Omental fat pad (tissue), 4 donors: ENCODE data around the gene LCE1D. TPM values are rescaled to one million over a fixed set of nuclear protein-coding genes. Genes with fewer than 3 reads are reported as not detected.

Experiments
- ATAC-seq: fragments of 150-250 bp; one replicate; pipeline ENCODE4 v1.9.1; 2016; ENCODE audit warnings: mild to moderate bottlenecking, moderate library complexity; ENCODE audit not compliant: low FRiP score
- DNase-seq: peaks from one replicate; pipeline ENCODE4 v3.0.0-alpha.2; 2019; ENCODE audit warnings: low spot score
- total RNA-seq, 4 donors: library from RNA; depleted of rRNA; stranded (reverse); fragments of >200 nt; gene quantifications; one replicate each; pipeline ENCODE4 v1.1.0, GENCODE V29; 2016
- TF ChIP-seq, protein P1 (sequence below), 3 donors: fragments of 450-650 bp; IDR thresholded peaks; one replicate each; pipeline ENCODE4 v1.5.1; 2016 to 2017; ENCODE audit warnings: antibody characterized with exemption in 3 of 3, mild to moderate bottlenecking in 3 of 3, moderate library complexity in 2 of 3

Gene LCE1D
- total RNA-seq, 4 donors from 2014 or later: not detected

DNA sequence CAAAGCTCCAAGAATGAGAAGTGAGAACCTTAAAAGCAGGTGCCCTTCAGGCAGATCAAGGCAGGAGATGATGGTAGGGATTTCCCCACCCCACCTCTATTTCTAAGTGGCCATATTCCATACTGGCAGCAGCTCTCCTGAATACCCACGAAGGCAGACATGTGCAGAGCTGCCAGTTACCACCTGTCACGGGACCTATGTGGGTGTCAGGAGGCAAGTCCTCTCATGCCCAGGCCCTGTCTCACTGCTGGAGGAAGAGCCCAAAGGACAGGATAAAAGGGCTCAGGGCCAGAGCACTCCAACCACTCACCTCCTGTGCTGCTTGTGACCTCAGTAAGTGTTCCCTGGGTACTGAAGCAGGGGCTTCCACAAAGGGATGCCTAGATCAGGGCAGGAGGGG, 14.5 kb downstream of the LCE1D start:
- no peak for ATAC-seq
- TF ChIP-seq, protein P1, sequence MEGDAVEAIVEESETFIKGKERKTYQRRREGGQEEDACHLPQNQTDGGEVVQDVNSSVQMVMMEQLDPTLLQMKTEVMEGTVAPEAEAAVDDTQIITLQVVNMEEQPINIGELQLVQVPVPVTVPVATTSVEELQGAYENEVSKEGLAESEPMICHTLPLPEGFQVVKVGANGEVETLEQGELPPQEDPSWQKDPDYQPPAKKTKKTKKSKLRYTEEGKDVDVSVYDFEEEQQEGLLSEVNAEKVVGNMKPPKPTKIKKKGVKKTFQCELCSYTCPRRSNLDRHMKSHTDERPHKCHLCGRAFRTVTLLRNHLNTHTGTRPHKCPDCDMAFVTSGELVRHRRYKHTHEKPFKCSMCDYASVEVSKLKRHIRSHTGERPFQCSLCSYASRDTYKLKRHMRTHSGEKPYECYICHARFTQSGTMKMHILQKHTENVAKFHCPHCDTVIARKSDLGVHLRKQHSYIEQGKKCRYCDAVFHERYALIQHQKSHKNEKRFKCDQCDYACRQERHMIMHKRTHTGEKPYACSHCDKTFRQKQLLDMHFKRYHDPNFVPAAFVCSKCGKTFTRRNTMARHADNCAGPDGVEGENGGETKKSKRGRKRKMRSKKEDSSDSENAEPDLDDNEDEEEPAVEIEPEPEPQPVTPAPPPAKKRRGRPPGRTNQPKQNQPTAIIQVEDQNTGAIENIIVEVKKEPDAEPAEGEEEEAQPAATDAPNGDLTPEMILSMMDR (IDR thresholded peaks at IDR 0.05): no peak
- no peak for DNase-seq

DNA sequence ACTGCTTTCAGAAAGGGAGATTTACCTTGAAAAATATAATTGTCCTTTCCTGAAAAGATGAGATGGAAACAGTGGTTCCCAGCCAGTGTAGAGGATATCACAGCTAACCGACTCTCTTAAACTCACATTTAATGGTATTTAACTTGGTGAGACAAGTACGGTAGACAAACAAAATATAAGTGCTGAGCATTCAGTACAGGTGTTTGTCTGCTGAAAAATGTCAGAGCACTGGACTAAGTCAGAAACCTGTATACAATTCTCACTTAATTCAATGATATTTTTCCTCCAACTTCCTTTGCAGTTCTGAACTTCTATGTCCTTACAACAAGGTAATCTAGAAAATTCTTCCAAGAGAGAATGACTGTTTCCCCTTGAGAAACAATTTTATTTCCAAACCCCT, 15.2 kb downstream of the LCE1D start, which contains the start of gene LCE1B:
Gene LCE1B (plus strand): TSS at position 301 of the 400 bp plus-strand sequence. CDS start 476 bp downstream, outside the sequence.
- ATAC-seq (no peak), DNase-seq (no peak)

DNA sequence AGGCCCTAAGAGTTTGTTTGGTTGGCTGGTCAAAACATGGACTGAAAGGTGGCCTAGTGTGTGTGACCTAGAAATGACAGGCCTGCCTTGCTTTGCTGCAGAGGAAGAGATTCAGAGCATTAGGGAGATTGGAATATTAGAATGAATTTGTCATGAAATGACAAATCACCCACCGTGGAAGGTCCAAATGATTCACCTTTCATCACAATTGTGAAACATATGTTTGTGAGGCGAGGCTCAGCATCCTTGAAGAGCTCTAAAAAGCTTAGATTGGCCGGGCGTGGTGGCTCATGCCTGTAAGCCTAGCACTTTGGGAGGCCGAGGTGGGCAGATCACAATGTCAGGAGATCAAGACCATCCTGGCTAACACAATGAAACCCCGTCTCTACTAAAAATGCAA, 20.8 kb downstream of the LCE1D start:
- DNase-seq: no peak
- ATAC-seq: no peak
- TF ChIP-seq, protein P1 (IDR thresholded peaks at IDR 0.05): no peak

More for the DNA sequence above, 15.2 kb downstream of the LCE1D start, which contains the start of gene LCE1B:
- TF ChIP-seq, protein P1 (IDR thresholded peaks at IDR 0.05): no peak

DNA sequence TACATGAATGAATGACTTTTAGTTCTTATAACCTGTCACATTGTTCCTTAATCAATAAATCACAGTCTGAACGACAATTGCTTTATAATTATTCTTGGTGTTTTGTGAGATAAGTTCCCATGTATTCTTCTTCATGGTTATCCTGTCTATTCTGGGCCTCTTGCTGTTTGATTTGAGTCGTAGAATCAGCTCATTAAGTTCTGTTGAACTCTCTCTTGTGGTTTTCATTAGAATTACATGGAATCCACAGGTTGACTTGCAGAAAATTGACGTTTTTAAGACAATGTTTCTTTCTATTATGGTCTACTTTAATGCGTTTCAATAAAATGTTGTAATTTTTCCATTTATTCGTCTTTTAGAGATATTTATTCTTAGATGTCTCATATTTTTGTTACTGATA, 26.8 kb downstream of the LCE1D start:
- TF ChIP-seq, protein P1 (IDR thresholded peaks at IDR 0.05): no peak
- ATAC-seq (no peak), DNase-seq (no peak)

DNA sequence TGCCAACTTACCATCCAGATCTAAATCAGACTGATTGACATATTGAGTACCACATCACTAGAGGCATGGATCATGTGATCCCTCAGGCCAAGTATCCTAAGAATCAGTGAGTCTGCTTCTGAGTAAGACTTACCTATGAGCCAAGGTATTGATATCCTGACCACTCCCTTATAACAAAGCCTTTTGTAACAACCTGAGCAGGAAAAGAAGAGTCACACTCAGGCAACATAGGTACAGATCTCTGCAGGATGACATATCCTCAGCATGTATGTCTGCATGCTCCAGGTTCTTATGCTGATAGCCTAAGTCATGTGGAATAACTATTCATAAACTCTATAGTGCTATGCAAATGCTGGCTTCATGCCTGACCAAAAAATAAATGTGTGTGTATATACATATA, 28.4 kb downstream of the LCE1D start:
- no peak for DNase-seq
- ATAC-seq: no peak
- TF ChIP-seq, protein P1 (IDR thresholded peaks at IDR 0.05): no peak

DNA sequence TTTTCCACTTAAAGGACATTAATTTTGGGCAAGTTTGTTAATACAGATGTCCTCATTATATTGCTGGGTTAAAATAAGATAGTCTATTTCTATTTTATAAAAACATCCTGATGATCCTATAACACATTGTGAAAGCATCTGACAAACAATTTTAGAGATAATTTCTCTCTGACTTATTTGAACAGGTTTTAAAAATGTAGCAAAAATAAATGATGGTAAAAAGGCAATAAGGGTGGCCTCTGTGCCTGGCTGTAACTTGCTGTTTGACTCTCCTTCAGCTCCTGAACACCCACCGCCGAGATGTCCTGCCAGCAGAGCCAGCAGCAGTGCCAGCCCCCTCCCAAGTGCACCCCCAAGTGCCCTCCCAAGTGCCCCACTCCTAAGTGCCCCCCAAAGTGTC, 30.7 kb downstream of the LCE1D start, which contains the start of gene LCE1A:
Gene LCE1A (plus strand): TSS at position 301 of the 400 bp plus-strand sequence. CDS start 0 bp downstream, at position 301.
- DNase-seq (no peak), ATAC-seq (no peak)
- TF ChIP-seq, protein P1 (IDR thresholded peaks at IDR 0.05): no peak

DNA sequence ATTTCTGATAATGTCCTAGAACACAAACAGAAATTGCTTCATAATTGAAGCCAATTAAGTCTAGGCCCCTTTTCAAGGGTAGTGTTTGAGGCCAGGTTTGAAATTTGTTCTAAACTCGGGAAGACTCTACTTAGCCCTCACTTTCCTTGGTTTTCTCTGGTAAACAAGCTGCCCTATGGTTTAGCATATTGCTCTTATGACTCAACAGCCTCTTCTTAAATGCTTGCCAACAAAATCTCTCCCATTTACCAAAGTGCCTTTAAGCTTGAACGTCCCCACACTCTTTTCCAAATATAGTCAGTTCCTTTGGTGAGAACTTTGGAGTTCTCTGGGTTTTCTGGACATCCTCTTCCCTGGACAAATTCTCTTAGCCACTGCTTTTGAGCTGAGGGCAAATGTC, 40.3 kb downstream of the LCE1D start:
- no peak for DNase-seq
- TF ChIP-seq, protein P1 (IDR thresholded peaks at IDR 0.05): no peak
- no peak for ATAC-seq
